ENCODE data around the gene ATP6V1F.

ATP6V1F gene

GRCh38 chr7:128889121-128889520 lies 26.5 kb downstream of the ATP6V1F start:
- TF ChIP-seq ZFX (IDR thresholded peaks at IDR 0.05), result no peak
- TF ChIP-seq, protein P1, sequence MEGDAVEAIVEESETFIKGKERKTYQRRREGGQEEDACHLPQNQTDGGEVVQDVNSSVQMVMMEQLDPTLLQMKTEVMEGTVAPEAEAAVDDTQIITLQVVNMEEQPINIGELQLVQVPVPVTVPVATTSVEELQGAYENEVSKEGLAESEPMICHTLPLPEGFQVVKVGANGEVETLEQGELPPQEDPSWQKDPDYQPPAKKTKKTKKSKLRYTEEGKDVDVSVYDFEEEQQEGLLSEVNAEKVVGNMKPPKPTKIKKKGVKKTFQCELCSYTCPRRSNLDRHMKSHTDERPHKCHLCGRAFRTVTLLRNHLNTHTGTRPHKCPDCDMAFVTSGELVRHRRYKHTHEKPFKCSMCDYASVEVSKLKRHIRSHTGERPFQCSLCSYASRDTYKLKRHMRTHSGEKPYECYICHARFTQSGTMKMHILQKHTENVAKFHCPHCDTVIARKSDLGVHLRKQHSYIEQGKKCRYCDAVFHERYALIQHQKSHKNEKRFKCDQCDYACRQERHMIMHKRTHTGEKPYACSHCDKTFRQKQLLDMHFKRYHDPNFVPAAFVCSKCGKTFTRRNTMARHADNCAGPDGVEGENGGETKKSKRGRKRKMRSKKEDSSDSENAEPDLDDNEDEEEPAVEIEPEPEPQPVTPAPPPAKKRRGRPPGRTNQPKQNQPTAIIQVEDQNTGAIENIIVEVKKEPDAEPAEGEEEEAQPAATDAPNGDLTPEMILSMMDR (conservative IDR thresholded peaks at IDR 0.05), result no peak
- H3K27ac ChIP-seq, result no peak overlapping the region

DNA sequence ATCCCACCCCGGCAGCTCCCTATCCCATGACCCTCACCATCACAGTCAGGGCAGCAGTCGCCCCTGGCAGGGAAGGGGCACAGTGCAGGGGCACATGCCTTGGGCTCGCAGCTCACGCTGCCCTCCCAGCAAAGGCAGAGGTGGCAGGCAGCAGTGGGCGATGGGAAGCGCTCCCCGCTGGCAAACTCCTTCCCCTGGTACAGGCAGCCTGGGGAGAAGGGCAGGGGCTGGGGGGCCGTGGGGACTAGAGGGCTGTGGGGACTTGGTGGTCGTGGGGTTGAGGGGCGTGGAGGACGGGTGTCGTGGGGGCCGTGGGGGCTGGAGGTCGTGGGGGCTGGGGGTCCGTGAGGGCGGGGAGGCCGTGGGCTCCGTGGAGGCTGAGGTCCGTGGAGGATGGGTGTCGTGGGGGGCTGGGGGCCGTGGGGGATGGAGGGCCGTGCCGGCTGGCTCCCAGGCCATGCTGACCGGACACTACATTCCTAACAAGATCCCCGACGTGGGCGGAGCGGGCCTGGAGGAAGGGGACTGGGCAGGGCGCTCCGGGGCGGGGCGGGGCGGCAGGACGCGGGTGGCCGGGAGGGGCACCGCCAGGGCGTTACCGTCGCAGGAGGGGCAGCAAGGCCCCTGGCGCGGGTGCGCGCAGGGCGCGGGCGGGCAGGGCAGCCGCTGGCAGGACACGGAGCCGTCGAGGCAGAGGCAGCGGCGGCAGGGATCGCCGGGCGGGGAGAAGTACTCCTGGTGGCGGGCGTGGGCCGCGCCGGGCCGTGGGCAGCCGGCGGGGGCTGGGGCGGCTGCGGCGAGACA lies 27.9 kb downstream of the ATP6V1F start:
- TF ChIP-seq ZFX (IDR thresholded peaks at IDR 0.05), result no peak
- no peak overlapping the region for H3K27ac ChIP-seq

DNA sequence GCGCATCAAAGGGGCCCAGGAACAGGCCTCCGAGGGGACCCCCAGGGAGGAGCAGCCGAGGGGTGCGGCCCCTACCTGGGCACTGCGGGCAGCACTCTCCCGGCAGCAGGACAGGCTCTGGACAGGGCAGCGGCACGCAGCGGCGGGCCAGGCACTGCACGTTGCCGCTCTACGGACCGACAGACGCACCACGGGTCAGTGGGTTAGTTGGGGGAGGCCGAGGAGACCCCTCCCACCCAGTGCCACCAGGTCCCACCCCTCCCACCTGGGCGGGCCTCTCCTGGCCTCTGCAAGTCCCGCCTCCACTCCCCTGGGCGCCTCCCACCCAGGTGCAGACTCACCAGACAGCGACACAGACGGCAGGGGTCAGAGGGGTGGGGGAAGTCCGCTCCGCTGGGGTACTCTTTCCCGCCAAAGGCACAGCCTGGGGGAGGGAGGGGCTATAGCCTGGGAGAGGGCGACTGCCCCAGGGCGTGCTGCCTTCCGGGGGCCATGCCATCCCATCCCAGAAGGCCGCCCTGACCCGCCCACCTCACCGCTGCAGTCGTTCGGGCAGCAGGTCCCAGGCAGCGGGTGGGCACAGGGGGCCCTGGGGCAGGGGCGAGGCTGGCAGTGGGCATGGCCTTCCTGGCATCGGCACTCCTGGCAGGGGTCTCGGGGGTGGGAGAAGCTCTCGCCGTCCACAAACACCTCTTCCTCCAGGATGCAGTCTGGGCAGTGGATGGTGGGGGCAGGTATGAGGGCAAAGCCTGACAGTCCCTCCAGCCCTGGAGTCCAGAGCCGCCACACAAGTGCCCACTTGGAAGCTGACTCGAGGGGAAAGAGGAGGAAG lies 28.7 kb downstream of the ATP6V1F start:
- TF ChIP-seq, protein P1 (conservative IDR thresholded peaks at IDR 0.05), result no peak
- TF ChIP-seq ZFX (IDR thresholded peaks at IDR 0.05), result no peak
- no peak overlapping the region for H3K27ac ChIP-seq

DNA sequence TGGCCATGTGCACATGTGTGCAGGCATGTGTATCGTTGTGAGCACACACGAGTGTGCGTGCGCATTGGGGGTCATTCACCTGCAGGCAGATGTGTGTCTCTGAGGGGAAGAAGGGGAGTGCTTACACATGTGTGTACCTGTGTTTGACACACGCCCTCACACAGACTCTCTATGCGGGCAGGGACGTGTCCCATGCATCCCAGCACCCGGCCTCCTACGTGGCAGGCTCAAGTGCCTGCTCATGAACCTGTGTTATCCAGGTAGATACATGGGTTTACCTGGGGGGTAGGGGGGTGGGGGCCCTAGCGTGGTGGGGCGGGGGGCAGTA lies 29.2 kb downstream of the ATP6V1F start:
- TF ChIP-seq ZFX (IDR thresholded peaks at IDR 0.05), result no peak
- TF ChIP-seq, protein P1 (conservative IDR thresholded peaks at IDR 0.05), result no peak
- H3K27ac ChIP-seq, result no peak overlapping the region

DNA sequence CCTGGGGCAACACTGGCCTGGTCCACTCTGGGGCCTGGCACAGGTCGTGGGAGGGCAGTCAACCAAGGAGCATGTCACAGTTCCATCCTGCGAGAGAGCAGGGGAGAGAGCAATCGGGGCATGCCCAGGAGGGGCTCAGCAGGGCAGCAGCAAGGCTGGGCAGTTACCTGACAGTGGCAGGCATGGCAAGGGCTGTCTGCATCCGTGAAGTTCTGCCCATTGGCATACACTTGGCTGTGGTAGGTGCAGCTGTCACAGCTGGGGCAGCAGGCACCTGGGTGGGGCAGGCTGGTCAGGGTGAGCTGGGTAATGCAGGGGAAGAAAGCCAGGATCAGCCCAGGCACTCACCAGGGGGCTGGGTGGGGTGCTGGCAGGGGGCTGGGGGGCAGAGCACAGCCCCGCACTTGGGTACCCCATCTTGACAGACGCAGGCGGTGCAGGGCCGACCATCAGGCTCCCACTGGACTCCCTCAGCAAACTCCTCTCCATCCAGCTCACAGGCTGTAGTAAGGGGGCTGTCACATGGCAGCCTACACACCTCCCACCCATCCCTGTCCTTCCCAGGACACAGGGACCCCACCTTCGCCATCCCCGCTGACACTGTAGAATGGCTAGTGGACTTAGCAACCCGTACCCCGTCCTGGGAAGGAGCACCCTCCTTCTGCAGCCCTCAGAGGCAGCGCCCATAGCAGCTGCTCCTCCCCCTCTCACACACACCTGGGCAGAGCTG lies 30.0 kb downstream of the ATP6V1F start:
- no peak overlapping the region for H3K27ac ChIP-seq
- TF ChIP-seq, protein P1 (conservative IDR thresholded peaks at IDR 0.05), result no peak
- no peak for TF ChIP-seq ZFX (IDR thresholded peaks at IDR 0.05)

DNA sequence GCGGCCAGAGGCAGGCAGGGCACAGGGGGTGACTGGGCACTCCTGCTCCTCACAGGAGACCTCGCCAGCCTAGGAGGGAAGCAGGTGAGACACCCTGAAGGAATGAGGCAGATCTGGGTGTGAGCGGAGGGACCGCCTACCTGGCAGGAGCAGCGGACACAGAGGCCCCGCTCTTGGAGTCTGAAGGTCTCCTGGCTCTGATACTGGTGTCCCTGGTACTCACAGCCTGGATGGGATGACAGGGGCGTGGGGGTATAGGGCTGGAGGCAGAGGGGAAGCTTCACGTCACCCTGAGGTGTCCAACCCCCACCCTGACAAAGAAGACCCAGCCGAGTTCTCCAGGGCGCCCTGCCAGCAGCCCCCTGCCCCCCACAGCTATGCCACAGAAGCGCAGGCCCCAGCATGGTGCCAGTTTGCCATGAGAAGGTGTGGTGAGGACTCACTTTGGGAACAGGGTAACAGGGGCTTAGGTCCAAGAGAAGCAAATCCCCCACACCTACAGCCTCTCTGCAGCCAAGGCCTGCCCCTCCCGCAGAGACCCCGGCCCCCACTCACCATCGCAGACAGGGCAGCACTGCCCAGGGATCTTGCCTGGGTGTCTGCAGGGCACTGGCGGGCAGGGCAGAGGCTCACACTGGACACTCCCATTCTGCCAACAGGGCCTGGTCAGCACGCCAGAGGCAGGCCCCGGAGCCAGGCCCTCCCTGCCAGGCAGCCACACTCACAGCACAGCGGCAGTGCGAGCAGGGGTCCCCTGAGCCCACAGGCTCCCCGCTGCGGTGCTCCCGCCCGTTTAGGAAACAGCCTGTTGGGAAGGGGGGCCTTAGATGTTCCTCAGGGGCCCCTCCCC lies 30.8 kb downstream of the ATP6V1F start:
- TF ChIP-seq ZFX (IDR thresholded peaks at IDR 0.05), result no peak
- TF ChIP-seq, protein P1 (conservative IDR thresholded peaks at IDR 0.05), result no peak
- H3K27ac ChIP-seq, result no peak overlapping the region

- TF ChIP-seq, protein P1 (conservative IDR thresholded peaks at IDR 0.05), result no peak
- TF ChIP-seq ZFX (IDR thresholded peaks at IDR 0.05), result no peak
These were observed 31.4 kb downstream of the ATP6V1F start for GRCh38 chr7:128894101-128894440.

More at GRCh38 chr7:128894101-128894440, 31.4 kb downstream of the ATP6V1F start:
- H3K27ac ChIP-seq, result no peak overlapping the region
